ENCODE data around the gene RAB35.

GRCh38 chr12:120049426-120049825 is 67.1 kb downstream of the RAB35 start:
- TF ChIP-seq POLR2AphosphoS5 (IDR thresholded peaks at IDR 0.05; ENCODE audit: low read depth, low read length) (no peak), REST (IDR thresholded peaks at IDR 0.05; ENCODE audit: insufficient read depth in 1 of 2, low read depth in 2 of 2, low read length in 2 of 2) (no peak)

Data from PFSK-1 (cell line).